ENCODE measurements around the gene RALGDS.

DNA sequence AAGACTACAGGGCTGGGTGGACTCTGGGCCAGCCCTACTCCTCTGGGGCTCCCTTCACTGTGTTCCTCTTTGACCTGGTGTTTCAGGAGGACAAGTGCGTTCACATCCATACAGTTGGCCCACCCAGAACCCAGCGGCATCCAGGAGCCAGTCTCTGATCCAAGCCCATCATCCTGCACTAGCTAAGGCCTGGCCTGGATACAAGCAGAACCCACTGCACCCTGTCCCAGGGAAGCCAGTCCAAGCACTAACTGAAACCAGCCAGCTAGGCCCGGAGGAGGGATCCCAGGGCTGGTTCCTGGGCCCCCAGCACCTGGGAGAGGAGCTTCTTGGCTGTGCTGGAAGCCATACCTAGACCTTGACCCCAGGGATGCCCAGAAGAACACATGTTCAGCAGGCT lies 46.7 kb upstream of the RALGDS start:
- TF ChIP-seq, protein P1, sequence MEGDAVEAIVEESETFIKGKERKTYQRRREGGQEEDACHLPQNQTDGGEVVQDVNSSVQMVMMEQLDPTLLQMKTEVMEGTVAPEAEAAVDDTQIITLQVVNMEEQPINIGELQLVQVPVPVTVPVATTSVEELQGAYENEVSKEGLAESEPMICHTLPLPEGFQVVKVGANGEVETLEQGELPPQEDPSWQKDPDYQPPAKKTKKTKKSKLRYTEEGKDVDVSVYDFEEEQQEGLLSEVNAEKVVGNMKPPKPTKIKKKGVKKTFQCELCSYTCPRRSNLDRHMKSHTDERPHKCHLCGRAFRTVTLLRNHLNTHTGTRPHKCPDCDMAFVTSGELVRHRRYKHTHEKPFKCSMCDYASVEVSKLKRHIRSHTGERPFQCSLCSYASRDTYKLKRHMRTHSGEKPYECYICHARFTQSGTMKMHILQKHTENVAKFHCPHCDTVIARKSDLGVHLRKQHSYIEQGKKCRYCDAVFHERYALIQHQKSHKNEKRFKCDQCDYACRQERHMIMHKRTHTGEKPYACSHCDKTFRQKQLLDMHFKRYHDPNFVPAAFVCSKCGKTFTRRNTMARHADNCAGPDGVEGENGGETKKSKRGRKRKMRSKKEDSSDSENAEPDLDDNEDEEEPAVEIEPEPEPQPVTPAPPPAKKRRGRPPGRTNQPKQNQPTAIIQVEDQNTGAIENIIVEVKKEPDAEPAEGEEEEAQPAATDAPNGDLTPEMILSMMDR (IDR thresholded peaks at IDR 0.05; ENCODE audit: insufficient read depth, low read length): no peak
- TF ChIP-seq, protein P2, sequence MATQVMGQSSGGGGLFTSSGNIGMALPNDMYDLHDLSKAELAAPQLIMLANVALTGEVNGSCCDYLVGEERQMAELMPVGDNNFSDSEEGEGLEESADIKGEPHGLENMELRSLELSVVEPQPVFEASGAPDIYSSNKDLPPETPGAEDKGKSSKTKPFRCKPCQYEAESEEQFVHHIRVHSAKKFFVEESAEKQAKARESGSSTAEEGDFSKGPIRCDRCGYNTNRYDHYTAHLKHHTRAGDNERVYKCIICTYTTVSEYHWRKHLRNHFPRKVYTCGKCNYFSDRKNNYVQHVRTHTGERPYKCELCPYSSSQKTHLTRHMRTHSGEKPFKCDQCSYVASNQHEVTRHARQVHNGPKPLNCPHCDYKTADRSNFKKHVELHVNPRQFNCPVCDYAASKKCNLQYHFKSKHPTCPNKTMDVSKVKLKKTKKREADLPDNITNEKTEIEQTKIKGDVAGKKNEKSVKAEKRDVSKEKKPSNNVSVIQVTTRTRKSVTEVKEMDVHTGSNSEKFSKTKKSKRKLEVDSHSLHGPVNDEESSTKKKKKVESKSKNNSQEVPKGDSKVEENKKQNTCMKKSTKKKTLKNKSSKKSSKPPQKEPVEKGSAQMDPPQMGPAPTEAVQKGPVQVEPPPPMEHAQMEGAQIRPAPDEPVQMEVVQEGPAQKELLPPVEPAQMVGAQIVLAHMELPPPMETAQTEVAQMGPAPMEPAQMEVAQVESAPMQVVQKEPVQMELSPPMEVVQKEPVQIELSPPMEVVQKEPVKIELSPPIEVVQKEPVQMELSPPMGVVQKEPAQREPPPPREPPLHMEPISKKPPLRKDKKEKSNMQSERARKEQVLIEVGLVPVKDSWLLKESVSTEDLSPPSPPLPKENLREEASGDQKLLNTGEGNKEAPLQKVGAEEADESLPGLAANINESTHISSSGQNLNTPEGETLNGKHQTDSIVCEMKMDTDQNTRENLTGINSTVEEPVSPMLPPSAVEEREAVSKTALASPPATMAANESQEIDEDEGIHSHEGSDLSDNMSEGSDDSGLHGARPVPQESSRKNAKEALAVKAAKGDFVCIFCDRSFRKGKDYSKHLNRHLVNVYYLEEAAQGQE (IDR thresholded peaks at IDR 0.05; ENCODE audit: insufficient replicate concordance, low read depth): no peak
- TF ChIP-seq POLR2AphosphoS5 (IDR thresholded peaks at IDR 0.05; ENCODE audit: low read depth): no peak
